Naive thymus-derived CD4-positive, alpha-beta T cell (primary cell): Measurements from ENCODE around the gene RYR1. TPM values are rescaled to one million over a fixed set of nuclear protein-coding genes. Genes with fewer than 3 reads are reported as not detected.

Experiments used
- ATAC-seq: fragments of 150-1000 bp; cut with Tn5 transposase; 2 replicates; pipeline ENCODE4 v1.10.0; 2021; ENCODE audit warnings: mild to moderate bottlenecking, moderate library complexity
- CTCF ChIA-PET: fragments of 350-600 bp; sonication (Branson Sonifier 250); formaldehyde crosslinking; loops from one replicate; lab custom pipeline; 2021; ENCODE audit warnings: antibody characterized with exemption; lab: Charles Lee
- POLR2A ChIA-PET: fragments of 350-600 bp; sonication (Branson Sonifier 250); formaldehyde crosslinking; loops from one replicate; lab custom pipeline; 2021; ENCODE audit warnings: antibody characterized with exemption, inconsistent platforms; lab: Charles Lee
- DNase-seq, 9 donors: peaks; one replicate each; pipeline versions ENCODE4 v3.0.0 to v3.0.0-alpha.2; 2020 to 2022; ENCODE audit warnings: mixed read lengths in 1 of 9
- H3K27ac ChIP-seq: one replicate; pipeline ENCODE4 v1.7.0; 2013; ENCODE audit warnings: mild to moderate bottlenecking, low read depth, low read length, moderate library complexity
- H3K27me3 ChIP-seq, 2 donors: one replicate each; pipeline ENCODE4 v1.7.0; 2013; ENCODE audit warnings: low read length in 2 of 2, mild to moderate bottlenecking in 2 of 2, moderate library complexity in 2 of 2; ENCODE audit not compliant: control insufficient read depth in 2 of 2, insufficient read depth in 2 of 2
- H3K36me3 ChIP-seq, 3 experiments: 1 replicate in 2 of 3; 2 replicates in 1 of 3; pipeline ENCODE4 v1.7.0; 2013; ENCODE audit warnings: low read length in 3 of 3, mild to moderate bottlenecking in 3 of 3, moderate library complexity in 1 of 3; ENCODE audit not compliant: insufficient read depth in 3 of 3, control insufficient read depth in 2 of 3
- H3K4me1 ChIP-seq, 2 donors: one replicate each; pipeline ENCODE4 v1.7.0; 2013; ENCODE audit warnings: low read length in 2 of 2, mild to moderate bottlenecking in 2 of 2, moderate library complexity in 1 of 2; ENCODE audit not compliant: control insufficient read depth in 2 of 2, insufficient read depth in 2 of 2
- H3K4me3 ChIP-seq: 2 replicates; pipeline ENCODE4 v1.7.0; 2013; ENCODE audit warnings: mild to moderate bottlenecking, low read length
- H3K9me3 ChIP-seq, 3 experiments: 1 replicate in 2 of 3; 2 replicates in 1 of 3; pipeline ENCODE4 v1.7.0; 2013; ENCODE audit warnings: low read length in 3 of 3; ENCODE audit not compliant: control insufficient read depth in 2 of 3
- H3K27ac Mint-ChIP-seq, 9 donors: one replicate each; pipeline ENCODE4 v1.8.0; 2020 to 2022; ENCODE audit warnings: mixed read lengths in 9 of 9, mild to moderate bottlenecking in 8 of 9, moderate library complexity in 5 of 9, inconsistent platforms in 2 of 9
- H3K27me3 Mint-ChIP-seq, 5 donors: one replicate each; pipeline ENCODE4 v1.8.0; 2021 to 2022; ENCODE audit warnings: mixed read lengths in 5 of 5, mild to moderate bottlenecking in 1 of 5
- H3K36me3 Mint-ChIP-seq, 5 donors: one replicate each; pipeline ENCODE4 v1.8.0; 2020 to 2022; ENCODE audit warnings: mixed read lengths in 5 of 5, mild to moderate bottlenecking in 3 of 5, inconsistent platforms in 1 of 5
- H3K4me1 Mint-ChIP-seq, 7 donors: one replicate each; pipeline ENCODE4 v1.8.0; 2020 to 2022; ENCODE audit warnings: mixed read lengths in 7 of 7, mild to moderate bottlenecking in 3 of 7, inconsistent platforms in 1 of 7
- H3K4me3 Mint-ChIP-seq, 10 donors: one replicate each; pipeline ENCODE4 v1.8.0; 2020 to 2022; ENCODE audit warnings: mild to moderate bottlenecking in 10 of 10, mixed read lengths in 10 of 10, moderate library complexity in 6 of 10, inconsistent platforms in 2 of 10
- H3K9me3 Mint-ChIP-seq, 11 donors: one replicate each; pipeline ENCODE4 v1.8.0; 2020 to 2022; ENCODE audit warnings: mixed read lengths in 11 of 11, mild to moderate bottlenecking in 4 of 11, inconsistent platforms in 1 of 11, moderate library complexity in 1 of 11
- intact Hi-C, 2 donors: fragments of 100-400 bp; cut with micrococcal nuclease; formaldehyde crosslinking; loops; one replicate each; pipeline ENCODE4 v1.15.1; 2023
- polyA plus RNA-seq, 2 donors: library from polyadenylated mRNA; unstranded; fragments of 300-500 nt; fragmentation: Illumina TruSeq; gene quantifications; one replicate each; pipeline ENCODE4 v1.2.3, GENCODE V29; 2021
- total RNA-seq, 6 experiments: library from RNA in 5 of 6; stranded (reverse) in 5 of 6; gene quantifications; 1 replicate in 5 of 6; 2 replicates in 1 of 6; pipeline ENCODE4 v1.2.3 and lab custom pipeline; 2021 to 2026

The RYR1 gene
- total and polyA plus RNA-seq, 7 experiments from 2014 or later = 0.29 to 2.6 (median 1.7) TPM; not detected in 2

- POLR2A ChIA-PET = no interaction called here
- Mint-ChIP-seq H3K4me3 (no peak overlapping the region), H3K36me3 (peaks cover 0 to 4% (median 0%) of the 10 kb centered on the region in 5 donors), H3K27me3 (peaks cover 0 to 16% (median 6%) of the 10 kb centered on the region in 5 donors), H3K4me1 (peaks cover 0 to 6% (median 0%) of the 10 kb centered on the region in 7 donors), H3K9me3 (peaks cover 0 to 4% (median 0%) of the 10 kb centered on the region in 11 donors), H3K27ac (no peak overlapping the region)
- DNase-seq (no peak), ATAC-seq (no peak)
- Histone ChIP-seq H3K4me3 (no peak overlapping the region), H3K27me3 (no peaks in the 10 kb centered on the region), H3K27ac (no peak overlapping the region), H3K9me3 (no peaks in the 10 kb centered on the region), H3K36me3 (no peaks in the 10 kb centered on the region), H3K4me1 (no peaks in the 10 kb centered on the region)
- CTCF ChIA-PET = no interaction called here
- intact Hi-C loops = no loop called here
Observed at GRCh38 chr19:38444026-38444425, 10.5 kb downstream of the RYR1 start.

GRCh38 chr19:38445362-38445761 lies 11.9 kb downstream of the RYR1 start:
- no peak overlapping the region for H3K27ac Mint-ChIP-seq

GRCh38 chr19:38448225-38448624 lies 14.7 kb downstream of the RYR1 start:
- Histone ChIP-seq H3K4me1 (no peaks in the 10 kb centered on the region), H3K9me3 (no peaks in the 10 kb centered on the region), H3K27me3 (no peaks in the 10 kb centered on the region), H3K27ac (no peak overlapping the region), H3K4me3 (no peak overlapping the region), H3K36me3 (no peaks in the 10 kb centered on the region)
- POLR2A ChIA-PET = no interaction called here
- H3K4me3 Mint-ChIP-seq = no peak overlapping the region
- CTCF ChIA-PET = no interaction called here
- H3K4me1 Mint-ChIP-seq = no peaks in the 10 kb centered on the region
- peaks cover 0 to 11% (median 0%) of the 10 kb centered on the region in 11 donors for H3K9me3 Mint-ChIP-seq
- H3K27ac Mint-ChIP-seq = no peak overlapping the region
- H3K36me3 Mint-ChIP-seq = peaks cover 0 to 10% (median 0%) of the 10 kb centered on the region in 5 donors
- DNase-seq (no peak), ATAC-seq (no peak)
- intact Hi-C loops = no loop called here
- H3K27me3 Mint-ChIP-seq = peaks cover 0 to 11% (median 4%) of the 10 kb centered on the region in 5 donors

More at GRCh38 chr19:38445362-38445761, 11.9 kb downstream of the RYR1 start:
- H3K4me1 Mint-ChIP-seq = peaks cover 0 to 6% (median 0%) of the 10 kb centered on the region in 7 donors
- H3K27me3 ChIP-seq = no peaks in the 10 kb centered on the region
- ATAC-seq (no peak), DNase-seq (no peak)
- intact Hi-C loops = no loop called here
- POLR2A ChIA-PET = no interaction called here
- H3K27ac ChIP-seq = no peak overlapping the region
- no peak overlapping the region for H3K4me3 Mint-ChIP-seq
- no peaks in the 10 kb centered on the region for H3K4me1 ChIP-seq
- CTCF ChIA-PET = no interaction called here
- no peaks in the 10 kb centered on the region for H3K9me3 ChIP-seq
- no peak overlapping the region for H3K4me3 ChIP-seq
- H3K36me3 ChIP-seq = no peaks in the 10 kb centered on the region
- H3K36me3 Mint-ChIP-seq = peaks cover 0 to 7% (median 0%) of the 10 kb centered on the region in 5 donors
- H3K9me3 Mint-ChIP-seq = peaks cover 0 to 11% (median 0%) of the 10 kb centered on the region in 11 donors
- H3K27me3 Mint-ChIP-seq = peaks cover 0 to 19% (median 6%) of the 10 kb centered on the region in 5 donors

GRCh38 chr19:38449518-38449917 lies 16.0 kb downstream of the RYR1 start:
- Mint-ChIP-seq H3K27ac (no peak overlapping the region), H3K36me3 (peaks cover 0 to 10% (median 0%) of the 10 kb centered on the region in 5 donors), H3K4me1 (peaks cover 0 to 1% (median 0%) of the 10 kb centered on the region in 7 donors), H3K9me3 (peaks cover 0 to 11% (median 0%) of the 10 kb centered on the region in 11 donors), H3K27me3 (peaks cover 0 to 7% (median 4%) of the 10 kb centered on the region in 5 donors), H3K4me3 (no peak overlapping the region)
- POLR2A ChIA-PET = no interaction called here
- no peak overlapping the region for H3K27ac ChIP-seq
- ATAC-seq = no peak
- CTCF ChIA-PET = no interaction called here
- H3K27me3 ChIP-seq = no peaks in the 10 kb centered on the region
- H3K9me3 ChIP-seq = no peaks in the 10 kb centered on the region
- DNase-seq = no peak
- no peak overlapping the region for H3K4me3 ChIP-seq
- intact Hi-C loops = no loop called here
- no peaks in the 10 kb centered on the region for H3K36me3 ChIP-seq
- no peaks in the 10 kb centered on the region for H3K4me1 ChIP-seq

GRCh38 chr19:38451036-38451435 lies 17.5 kb downstream of the RYR1 start:
- Histone ChIP-seq H3K4me1 (no peaks in the 10 kb centered on the region), H3K9me3 (no peaks in the 10 kb centered on the region), H3K27ac (no peak overlapping the region), H3K36me3 (no peaks in the 10 kb centered on the region), H3K4me3 (no peak overlapping the region), H3K27me3 (no peaks in the 10 kb centered on the region)
- Mint-ChIP-seq H3K4me3 (no peak overlapping the region), H3K27ac (no peak overlapping the region), H3K9me3 (peaks cover 0 to 11% (median 0%) of the 10 kb centered on the region in 11 donors), H3K36me3 (peaks cover 0 to 10% (median 0%) of the 10 kb centered on the region in 5 donors), H3K27me3 (peaks cover 0 to 7% (median 0%) of the 10 kb centered on the region in 5 donors), H3K4me1 (peaks cover 0 to 1% (median 0%) of the 10 kb centered on the region in 7 donors)
- intact Hi-C loops = no loop called here
- no peak for ATAC-seq
- CTCF ChIA-PET = no interaction called here
- POLR2A ChIA-PET = no interaction called here
- no peak for DNase-seq

GRCh38 chr19:38451629-38452028 lies 18.1 kb downstream of the RYR1 start:
- H3K27ac ChIP-seq = no peak overlapping the region
- H3K9me3 ChIP-seq = no peaks in the 10 kb centered on the region
- Mint-ChIP-seq H3K9me3 (peaks cover 0 to 11% (median 0%) of the 10 kb centered on the region in 11 donors), H3K36me3 (peaks cover 0 to 10% (median 0%) of the 10 kb centered on the region in 5 donors), H3K27ac (no peak overlapping the region), H3K4me3 (no peak overlapping the region), H3K4me1 (peaks cover 0 to 1% (median 0%) of the 10 kb centered on the region in 7 donors), H3K27me3 (peaks cover 0 to 7% (median 0%) of the 10 kb centered on the region in 5 donors)
- ATAC-seq (no peak), DNase-seq (no peak)
- POLR2A ChIA-PET = no interaction called here
- H3K27me3 ChIP-seq = no peaks in the 10 kb centered on the region
- intact Hi-C loops = no loop called here
- no peak overlapping the region for H3K4me3 ChIP-seq
- no peaks in the 10 kb centered on the region for H3K4me1 ChIP-seq
- no peaks in the 10 kb centered on the region for H3K36me3 ChIP-seq
- CTCF ChIA-PET = no interaction called here
